Measurements from ENCODE around the gene WIPF1.
A peak's percentile ranks its signal among the peaks of the same experiment; 100 is the strongest.

DNA sequence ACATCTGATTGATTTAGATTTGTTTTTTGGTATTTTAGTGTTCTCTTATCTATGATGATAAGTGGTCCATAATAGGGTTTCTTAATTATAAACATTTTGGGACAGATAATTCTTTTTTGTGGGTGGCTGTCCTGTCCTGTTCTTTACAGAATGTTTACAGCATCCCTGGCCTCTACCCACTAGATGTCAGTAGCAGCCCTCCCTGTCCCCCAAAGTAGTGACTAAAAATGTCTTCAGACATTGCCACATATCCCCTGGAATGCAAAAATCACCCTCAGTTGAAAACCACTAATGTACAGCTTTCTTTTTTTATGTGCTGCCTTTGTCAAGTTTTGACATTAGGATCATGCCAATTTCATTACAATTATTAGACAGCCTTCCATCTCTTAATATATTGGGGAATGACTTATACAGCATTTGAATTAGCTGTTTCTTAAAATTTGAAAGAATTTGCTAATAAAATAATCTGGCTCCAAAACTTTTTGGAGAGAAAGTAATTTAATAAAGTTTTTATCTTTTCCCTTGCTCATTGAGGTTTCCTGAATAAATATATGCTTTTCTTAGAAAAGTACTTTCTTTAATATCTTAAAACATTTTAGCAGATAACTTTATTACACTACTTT, 19.5 kb downstream of the WIPF1 start:
- TF ChIP-seq CTCF (IDR thresholded peaks at IDR 0.05 in 4 of 5, conservative IDR thresholded peaks at IDR 0.05 in 1 of 5) (peak in 2 of 5 experiments; percentile 17 to 26), POLR2A (IDR thresholded peaks at IDR 0.05) (no peak)
